HFFc6 (cell line): Measurements from ENCODE around the gene PRKRIP1. TPM values are rescaled to one million over a fixed set of nuclear protein-coding genes. Genes with fewer than 3 reads are reported as not detected.

Experiments used
- DNase-seq: peaks from one replicate; pipeline ENCODE4 v3.0.0-alpha.2; 2018
- H3K27ac Mint-ChIP-seq: 2 replicates; pipeline ENCODE4 v1.8.0; 2020; ENCODE audit warnings: mild to moderate bottlenecking, mixed read lengths
- H3K27me3 Mint-ChIP-seq: 2 replicates; pipeline ENCODE4 v1.8.0; 2021; ENCODE audit warnings: mild to moderate bottlenecking, moderate library complexity, mixed read lengths; ENCODE audit not compliant: insufficient read depth
- H3K36me3 Mint-ChIP-seq: 2 replicates; pipeline ENCODE4 v1.8.0; 2021; ENCODE audit warnings: low read depth, mixed read lengths
- H3K4me1 Mint-ChIP-seq: 2 replicates; pipeline ENCODE4 v1.8.0; 2020; ENCODE audit warnings: low read depth, mixed read lengths
- H3K4me3 Mint-ChIP-seq: 2 replicates; pipeline ENCODE4 v1.8.0; 2020; ENCODE audit warnings: mild to moderate bottlenecking, moderate library complexity, mixed read lengths
- H3K9me3 Mint-ChIP-seq: 2 replicates; pipeline ENCODE4 v1.8.0; 2020; ENCODE audit warnings: mild to moderate bottlenecking, mixed read lengths
- total RNA-seq, 6 experiments: library from RNA; stranded (reverse); fragmentation: NEBNext Ultra II Directional; extraction: Animal tissue kit (Norgen Biotek cat#: 25700); gene quantifications; 2 replicates in 1 of 6; 3 replicates in 5 of 6; pipeline ENCODE4 v1.2.3, GENCODE V29; 2021
- TF ChIP-seq, protein P1 (sequence below): fragments of 200-600 bp; sonication (generic); IDR thresholded peaks from 2 replicates; pipeline ENCODE4 v1.5.0; 2021; ENCODE audit warnings: antibody characterized with exemption, mild to moderate bottlenecking

PRKRIP1 gene
- total RNA-seq, 6 experiments from 2014 or later, result 18.8 to 24.7 (median 20.4) TPM

DNA sequence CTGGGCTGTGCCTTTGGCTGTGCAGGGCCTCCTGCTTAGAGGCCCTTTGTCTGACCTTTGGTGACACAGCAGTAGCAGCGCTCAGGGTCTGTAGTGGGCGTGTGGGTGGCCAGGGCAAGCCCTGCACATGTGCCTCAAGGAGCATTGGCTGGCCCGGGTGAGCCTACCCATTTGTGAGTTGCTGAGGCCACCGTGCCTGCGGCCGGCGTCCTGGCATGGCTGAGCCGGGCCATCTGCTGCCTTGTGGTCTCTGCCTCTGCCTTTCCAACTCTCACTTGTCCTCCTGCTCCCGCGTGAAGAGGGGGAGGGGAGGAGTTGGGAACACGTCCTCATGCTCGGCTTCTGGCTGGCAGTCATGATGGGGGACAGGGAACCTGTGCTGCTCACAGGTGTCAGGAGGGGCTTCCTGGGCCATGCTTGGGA is 28.0 kb downstream of the PRKRIP1 start:
- H3K36me3 Mint-ChIP-seq, result peaks cover 16% of the 10 kb centered on the region
- no peaks in the 10 kb centered on the region for H3K9me3 Mint-ChIP-seq
- TF ChIP-seq, protein P1, sequence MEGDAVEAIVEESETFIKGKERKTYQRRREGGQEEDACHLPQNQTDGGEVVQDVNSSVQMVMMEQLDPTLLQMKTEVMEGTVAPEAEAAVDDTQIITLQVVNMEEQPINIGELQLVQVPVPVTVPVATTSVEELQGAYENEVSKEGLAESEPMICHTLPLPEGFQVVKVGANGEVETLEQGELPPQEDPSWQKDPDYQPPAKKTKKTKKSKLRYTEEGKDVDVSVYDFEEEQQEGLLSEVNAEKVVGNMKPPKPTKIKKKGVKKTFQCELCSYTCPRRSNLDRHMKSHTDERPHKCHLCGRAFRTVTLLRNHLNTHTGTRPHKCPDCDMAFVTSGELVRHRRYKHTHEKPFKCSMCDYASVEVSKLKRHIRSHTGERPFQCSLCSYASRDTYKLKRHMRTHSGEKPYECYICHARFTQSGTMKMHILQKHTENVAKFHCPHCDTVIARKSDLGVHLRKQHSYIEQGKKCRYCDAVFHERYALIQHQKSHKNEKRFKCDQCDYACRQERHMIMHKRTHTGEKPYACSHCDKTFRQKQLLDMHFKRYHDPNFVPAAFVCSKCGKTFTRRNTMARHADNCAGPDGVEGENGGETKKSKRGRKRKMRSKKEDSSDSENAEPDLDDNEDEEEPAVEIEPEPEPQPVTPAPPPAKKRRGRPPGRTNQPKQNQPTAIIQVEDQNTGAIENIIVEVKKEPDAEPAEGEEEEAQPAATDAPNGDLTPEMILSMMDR, result no peak
- H3K27me3 Mint-ChIP-seq, result peaks cover 3% of the 10 kb centered on the region
- no peak overlapping the region for H3K27ac Mint-ChIP-seq
- H3K4me3 Mint-ChIP-seq, result no peak overlapping the region
- DNase-seq, result no peak
- H3K4me1 Mint-ChIP-seq, result no peaks in the 10 kb centered on the region

DNA sequence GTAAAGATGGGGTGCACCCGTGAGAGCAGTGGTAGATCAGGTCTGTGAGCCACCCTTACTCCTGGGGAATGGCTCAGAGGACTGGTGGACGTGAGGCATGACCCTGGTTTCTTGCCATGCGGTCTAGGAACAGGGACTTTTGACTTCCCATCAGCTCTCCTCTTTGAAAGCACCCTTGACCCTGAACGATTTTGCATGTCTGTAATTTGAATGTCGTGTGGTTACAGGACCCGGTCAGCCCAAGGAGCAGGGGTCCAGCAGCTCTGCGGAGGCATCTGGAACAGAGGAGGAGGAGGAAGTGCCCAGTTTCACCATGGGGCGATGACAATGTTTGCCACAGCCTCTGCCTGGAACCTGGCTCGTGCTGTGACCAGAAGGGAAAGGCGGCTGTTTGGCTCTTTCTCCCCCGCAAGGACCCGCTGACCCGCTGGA is 28.6 kb downstream of the PRKRIP1 start:
- H3K9me3 Mint-ChIP-seq, result no peaks in the 10 kb centered on the region
- no peaks in the 10 kb centered on the region for H3K4me1 Mint-ChIP-seq
- TF ChIP-seq, protein P1, result no peak
- DNase-seq, result no peak
- peaks cover 16% of the 10 kb centered on the region for H3K36me3 Mint-ChIP-seq
- H3K27me3 Mint-ChIP-seq, result peaks cover 3% of the 10 kb centered on the region
- H3K27ac Mint-ChIP-seq, result no peak overlapping the region
- no peak overlapping the region for H3K4me3 Mint-ChIP-seq

DNA sequence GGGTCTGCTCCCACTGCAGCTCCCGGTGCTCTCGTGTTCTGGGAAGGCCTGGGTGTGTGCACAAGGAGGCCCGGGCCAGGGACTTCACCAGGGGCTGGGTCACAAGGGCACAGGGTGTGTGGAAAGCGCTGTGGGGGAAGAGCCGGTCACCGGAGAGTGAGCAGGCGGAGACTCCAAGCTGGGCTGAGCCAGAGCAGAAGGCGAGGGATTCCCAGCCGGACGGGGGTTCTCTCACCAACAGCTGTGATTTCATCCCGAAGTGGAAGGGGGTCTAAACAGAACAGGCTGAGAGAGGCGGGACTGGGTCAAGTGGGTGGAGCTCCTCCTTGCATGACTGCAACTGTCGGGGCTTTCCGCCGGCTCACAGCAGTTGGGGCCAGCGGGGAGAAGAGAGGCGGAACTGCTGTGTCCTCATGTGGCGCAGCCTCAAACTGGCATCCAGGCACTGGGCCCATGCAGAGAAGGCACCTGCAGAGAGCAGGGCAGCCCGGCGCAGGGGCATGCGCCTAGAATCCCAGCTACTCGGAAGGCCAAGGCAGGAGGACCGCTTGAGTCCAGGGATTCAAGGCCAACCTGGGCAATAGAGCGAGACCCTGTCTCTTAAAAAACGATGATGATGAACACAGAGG is 29.6 kb downstream of the PRKRIP1 start:
- DNase-seq, result no peak
- H3K4me3 Mint-ChIP-seq, result no peak overlapping the region
- H3K27me3 Mint-ChIP-seq, result peaks cover 1% of the 10 kb centered on the region
- peaks cover 12% of the 10 kb centered on the region for H3K36me3 Mint-ChIP-seq
- H3K9me3 Mint-ChIP-seq, result no peaks in the 10 kb centered on the region
- H3K4me1 Mint-ChIP-seq, result no peaks in the 10 kb centered on the region
- TF ChIP-seq, protein P1, result no peak
- no peak overlapping the region for H3K27ac Mint-ChIP-seq

DNA sequence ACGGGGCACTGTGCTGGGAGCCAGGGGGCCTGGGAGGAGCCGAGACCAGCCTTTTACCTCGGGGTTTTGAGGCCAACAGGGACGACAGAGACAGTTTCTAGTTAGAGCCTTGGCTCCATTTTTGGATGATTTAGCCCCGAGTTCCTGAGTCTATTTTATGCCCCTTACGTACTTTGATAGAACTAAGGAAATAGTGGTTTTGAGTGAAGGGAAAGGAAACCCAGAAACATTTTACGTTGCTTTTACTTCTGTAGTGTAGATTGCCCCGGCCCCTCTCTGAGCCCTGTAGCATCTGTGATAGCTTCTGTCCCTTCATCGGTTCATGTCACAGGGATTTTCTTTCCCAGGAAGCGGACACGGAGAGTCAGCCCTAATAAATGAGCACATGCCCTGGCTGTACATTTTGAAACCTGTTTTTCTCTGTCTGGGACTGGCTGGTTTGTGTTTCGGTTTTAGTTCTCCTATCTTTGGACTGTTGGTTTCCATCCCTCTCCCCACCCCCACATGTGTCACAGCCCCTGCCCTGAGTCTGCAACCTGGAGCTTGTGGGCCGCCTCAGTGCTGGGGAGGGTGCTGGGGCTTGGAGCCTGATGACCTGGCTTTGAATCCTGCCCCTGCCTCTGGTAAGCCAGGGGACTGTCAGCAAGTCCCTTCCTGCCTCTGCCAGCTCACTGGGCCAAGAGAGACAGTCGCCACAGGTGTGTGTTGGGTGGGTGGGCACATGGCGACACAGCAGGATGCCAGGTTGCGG is 30.3 kb downstream of the PRKRIP1 start:
- no peak for DNase-seq
- Mint-ChIP-seq H3K9me3 (no peaks in the 10 kb centered on the region), H3K4me1 (no peaks in the 10 kb centered on the region; the same call in 1 of the 2 replicates)

DNA sequence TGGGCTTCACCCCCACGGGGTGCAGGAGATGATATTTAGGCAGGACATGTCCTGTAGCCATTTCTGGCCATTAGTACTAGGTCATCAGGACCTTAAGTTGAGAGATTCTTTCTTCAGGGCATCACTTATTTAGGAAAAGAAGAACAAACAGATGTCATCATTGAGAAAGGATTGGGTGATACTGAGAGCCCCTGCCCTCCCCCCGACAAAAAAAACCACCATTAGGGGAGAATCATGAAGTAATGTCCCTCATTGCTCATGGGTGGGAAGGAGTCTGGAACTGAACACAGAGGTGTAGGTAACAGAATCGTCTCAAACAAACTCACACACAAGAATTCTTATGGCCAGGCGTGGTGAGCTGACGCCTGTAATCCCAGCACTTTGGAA is 30.8 kb downstream of the PRKRIP1 start:
- DNase-seq, result no peak
- TF ChIP-seq, protein P1, result no peak
- Mint-ChIP-seq H3K4me1 (no peaks in the 10 kb centered on the region; the same call in 1 of the 2 replicates), H3K36me3 (peaks cover 8% of the 10 kb centered on the region; the same call in 1 of the 2 replicates), H3K27ac (no peak overlapping the region), H3K4me3 (no peak overlapping the region), H3K27me3 (peaks cover 1% of the 10 kb centered on the region), H3K9me3 (no peaks in the 10 kb centered on the region)

More for the DNA sequence above, 30.3 kb downstream of the PRKRIP1 start:
- peaks cover 1% of the 10 kb centered on the region for H3K27me3 Mint-ChIP-seq
- H3K36me3 Mint-ChIP-seq, result peaks cover 8% of the 10 kb centered on the region; the same call in 1 of the 2 replicates
- H3K4me3 Mint-ChIP-seq, result no peak overlapping the region
- no peak overlapping the region for H3K27ac Mint-ChIP-seq
- TF ChIP-seq, protein P1, result no peak
